MM.1S (cell line): ENCODE results near the gene TMEM150A.

ENCODE experiments used
- EZH2 ChIP-seq: fragments of 300-600 bp; sonication (generic); optimal IDR thresholded peaks from 2 replicates; pipeline ENCODE3; 2017; ENCODE audit warnings: low read depth, mild to moderate bottlenecking, antibody characterized with exemption, low read length, mixed read lengths
- EZH2phosphoT487 ChIP-seq: fragments of 300-600 bp; sonication (generic); IDR thresholded peaks from 2 replicates; pipeline ENCODE4 v1.6.1; 2018; ENCODE audit warnings: antibody characterized with exemption, low read length
- TF ChIP-seq, protein P1 (sequence below): fragments of 300-600 bp; sonication (generic); IDR thresholded peaks from 2 replicates; pipeline ENCODE4 v1.5.1; 2016; ENCODE audit warnings: antibody characterized with exemption, low read length, mixed read lengths

DNA sequence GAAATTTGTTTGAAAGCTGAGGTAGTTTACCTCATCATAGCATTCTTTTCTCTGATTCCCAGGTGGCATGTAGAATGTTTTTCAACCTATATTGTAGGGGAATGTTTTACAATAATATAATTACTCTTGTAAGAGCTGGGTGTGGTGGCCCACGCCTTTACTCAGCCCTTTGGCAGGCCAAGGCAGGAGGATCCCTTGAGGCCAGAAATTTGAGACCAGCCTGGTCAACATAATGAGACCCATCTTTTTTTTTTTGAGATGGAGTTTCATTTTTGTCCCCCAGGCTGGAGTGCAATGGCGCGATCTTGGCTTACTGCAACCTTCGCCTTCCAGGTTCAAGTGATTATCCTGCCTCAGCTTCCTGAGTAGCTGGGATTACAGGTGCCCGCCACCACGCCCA lies 17.1 kb upstream of the TMEM150A start:
- TF ChIP-seq EZH2phosphoT487 (no peak), EZH2 (no peak)
- TF ChIP-seq, protein P1, sequence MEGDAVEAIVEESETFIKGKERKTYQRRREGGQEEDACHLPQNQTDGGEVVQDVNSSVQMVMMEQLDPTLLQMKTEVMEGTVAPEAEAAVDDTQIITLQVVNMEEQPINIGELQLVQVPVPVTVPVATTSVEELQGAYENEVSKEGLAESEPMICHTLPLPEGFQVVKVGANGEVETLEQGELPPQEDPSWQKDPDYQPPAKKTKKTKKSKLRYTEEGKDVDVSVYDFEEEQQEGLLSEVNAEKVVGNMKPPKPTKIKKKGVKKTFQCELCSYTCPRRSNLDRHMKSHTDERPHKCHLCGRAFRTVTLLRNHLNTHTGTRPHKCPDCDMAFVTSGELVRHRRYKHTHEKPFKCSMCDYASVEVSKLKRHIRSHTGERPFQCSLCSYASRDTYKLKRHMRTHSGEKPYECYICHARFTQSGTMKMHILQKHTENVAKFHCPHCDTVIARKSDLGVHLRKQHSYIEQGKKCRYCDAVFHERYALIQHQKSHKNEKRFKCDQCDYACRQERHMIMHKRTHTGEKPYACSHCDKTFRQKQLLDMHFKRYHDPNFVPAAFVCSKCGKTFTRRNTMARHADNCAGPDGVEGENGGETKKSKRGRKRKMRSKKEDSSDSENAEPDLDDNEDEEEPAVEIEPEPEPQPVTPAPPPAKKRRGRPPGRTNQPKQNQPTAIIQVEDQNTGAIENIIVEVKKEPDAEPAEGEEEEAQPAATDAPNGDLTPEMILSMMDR: no peak
